ENCODE measurements around the gene KCTD21. TPM values are rescaled to one million over a fixed set of nuclear protein-coding genes. Genes with fewer than 3 reads are reported as not detected.

Gene KCTD21
- total and polyA plus RNA-seq, 2 donors (not counting 1 experiment from before 2014, with no cell fraction given) = 4.3 to 8.0 TPM

GRCh38 chr11:78171951-78172350, 16.5 kb downstream of the KCTD21 start:
- Mint-ChIP-seq H3K9me3 (ENCODE audit: insufficient read depth) (no peaks in the 10 kb centered on the region), H3K4me1 (no peaks in the 10 kb centered on the region), H3K27ac (no peak overlapping the region), H3K4me3 (no peak overlapping the region), H3K27me3 (no peaks in the 10 kb centered on the region)
- DNase-seq = no peak
- Histone ChIP-seq H3K36me3 (replicated peaks in 1 of 2; ENCODE audit: control extremely low read depth in 1 of 2, control insufficient read depth in 1 of 2, extremely low read depth in 1 of 2, insufficient read depth in 2 of 2, low read length in 1 of 2) (peaks cover 0 to 3% of the 10 kb centered on the region in 2 experiments), H3K9me3 (ENCODE audit: control extremely low read depth in 1 of 3, control insufficient read depth in 2 of 3, insufficient read depth in 1 of 3, low read length in 2 of 3) (peaks cover 0 to 2% (median 0%) of the 10 kb centered on the region in 3 donors), H3K27ac (ENCODE audit: low read length in 2 of 2) (no peak overlapping the region), H3K4me3 (ENCODE audit: control extremely low read depth in 1 of 5, extremely low read depth in 1 of 5, insufficient read depth in 1 of 5, low read depth in 2 of 5, low read length in 4 of 5) (no peak overlapping the region), H2AFZ (ENCODE audit: insufficient read depth, low read depth, low read length, poor library complexity, severe bottlenecking) (no peak overlapping the region), H3K79me2 (ENCODE audit: control insufficient read depth, insufficient read depth, low read length) (no peaks in the 10 kb centered on the region), H3K4me2 (replicated peaks; ENCODE audit: low read depth, low read length, poor library complexity, severe bottlenecking) (no peak overlapping the region), H4K20me1 (ENCODE audit: control insufficient read depth, insufficient read depth, low read length, poor library complexity, severe bottlenecking) (no peaks in the 10 kb centered on the region), H3K9ac (ENCODE audit: low read length) (no peak overlapping the region), H3K27me3 (replicated peaks in 1 of 4; ENCODE audit: control extremely low read depth in 1 of 4, control insufficient read depth in 3 of 4, insufficient read depth in 4 of 4, low read length in 3 of 4) (no peaks in the 10 kb centered on the region), H3K4me1 (ENCODE audit: control insufficient read depth in 2 of 2, insufficient read depth in 2 of 2, low read length in 2 of 2) (no peaks in the 10 kb centered on the region)
- no peak for TF ChIP-seq CTCF (IDR thresholded peaks at IDR 0.05)
- no peak for TF ChIP-seq EZH2 (IDR thresholded peaks at IDR 0.05; ENCODE audit: borderline replicate concordance, insufficient read depth, low read depth, low read length, poor library complexity, severe bottlenecking)
- ChIA-PET CTCF (no interaction called here), POLR2A (no interaction called here)
- WGBS (ENCODE audit: insufficient coverage) = 97% methylated on average over 5 of the region's 6 CpGs
- ATAC-seq (ENCODE audit: low read depth) = no peak
- intact Hi-C loops (cut with micrococcal nuclease) = no loop called here

- no peak overlapping the region for H3K4me2 ChIP-seq (replicated peaks; ENCODE audit: low read depth, low read length, poor library complexity, severe bottlenecking)
- ChIA-PET CTCF (no interaction called here), POLR2A (no interaction called here)
- intact Hi-C loops (cut with micrococcal nuclease) = no loop called here
- Mint-ChIP-seq H3K27ac (no peak overlapping the region), H3K4me1 (no peaks in the 10 kb centered on the region), H3K9me3 (ENCODE audit: insufficient read depth) (no peaks in the 10 kb centered on the region), H3K27me3 (no peaks in the 10 kb centered on the region), H3K4me3 (no peak overlapping the region)
- H3K9ac ChIP-seq (ENCODE audit: low read length) = no peak overlapping the region
- H3K27ac ChIP-seq (ENCODE audit: low read length in 2 of 2) = no peak overlapping the region
- H3K4me3 ChIP-seq (ENCODE audit: control extremely low read depth in 1 of 5, extremely low read depth in 1 of 5, insufficient read depth in 1 of 5, low read depth in 2 of 5, low read length in 4 of 5) = no peak overlapping the region
- H3K36me3 ChIP-seq (replicated peaks in 1 of 2; ENCODE audit: control extremely low read depth in 1 of 2, control insufficient read depth in 1 of 2, extremely low read depth in 1 of 2, insufficient read depth in 2 of 2, low read length in 1 of 2) = peaks cover 0 to 3% of the 10 kb centered on the region in 2 experiments
- ATAC-seq (ENCODE audit: low read depth) = no peak
- 91% methylated on average over 5 of the region's 7 CpGs for WGBS (ENCODE audit: insufficient coverage)
- no peak for DNase-seq
- no peak overlapping the region for H2AFZ ChIP-seq (ENCODE audit: insufficient read depth, low read depth, low read length, poor library complexity, severe bottlenecking)
- no peaks in the 10 kb centered on the region for H3K9me3 ChIP-seq (ENCODE audit: control extremely low read depth in 1 of 3, control insufficient read depth in 2 of 3, insufficient read depth in 1 of 3, low read length in 2 of 3)
- H3K79me2 ChIP-seq (ENCODE audit: control insufficient read depth, insufficient read depth, low read length) = no peaks in the 10 kb centered on the region
- no peaks in the 10 kb centered on the region for H4K20me1 ChIP-seq (ENCODE audit: control insufficient read depth, insufficient read depth, low read length, poor library complexity, severe bottlenecking)
- TF ChIP-seq EZH2 (IDR thresholded peaks at IDR 0.05; ENCODE audit: borderline replicate concordance, insufficient read depth, low read depth, low read length, poor library complexity, severe bottlenecking) (no peak), CTCF (IDR thresholded peaks at IDR 0.05) (no peak)
- H3K4me1 ChIP-seq (ENCODE audit: control insufficient read depth in 2 of 2, insufficient read depth in 2 of 2, low read length in 2 of 2) = no peaks in the 10 kb centered on the region
- H3K27me3 ChIP-seq (replicated peaks in 1 of 4; ENCODE audit: control extremely low read depth in 1 of 4, control insufficient read depth in 3 of 4, insufficient read depth in 4 of 4, low read length in 3 of 4) = no peaks in the 10 kb centered on the region
These were observed 17.4 kb downstream of the KCTD21 start for GRCh38 chr11:78170874-78171549.
